ENCODE results near the gene ZFP57.

- TF ChIP-seq ATF3 (CRISPR knock-in tag; conservative IDR thresholded peaks at IDR 0.05) (no peak), CTCF (IDR thresholded peaks at IDR 0.05) (no peak), NR2C2 (CRISPR knock-in tag; IDR thresholded peaks at IDR 0.05) (no peak), USF2 (CRISPR knock-in tag; IDR thresholded peaks at IDR 0.05) (no peak), MAX (CRISPR knock-in tag; IDR thresholded peaks at IDR 0.05) (no peak)
Observed at GRCh38 chr6:29728173-29728874, 47.4 kb upstream of the ZFP57 start.

All from WTC11 (cell line).